Smooth muscle cell (in vitro differentiated cells): Measurements from ENCODE around the gene ARHGEF3. TPM values are rescaled to one million over a fixed set of nuclear protein-coding genes. Genes with fewer than 3 reads are reported as not detected.
"Not testable (repeated sequence)": the region's sequence is repeated elsewhere in the genome, so short reads cannot be mapped to it uniquely, and the experiment has no call there.

ENCODE experiments used
- DNase-seq: peaks from one replicate; lab custom pipeline; 2025; ENCODE audit not compliant: unreplicated experiment; lab: John Stamatoyannopoulos, UW
- H2AFZ ChIP-seq: fragments of 200-600 bp; sonication (generic); 2 replicates; pipeline ENCODE4 v1.6.0; 2016; ENCODE audit warnings: antibody characterized with exemption, low read depth, mild to moderate bottlenecking
- H3F3A ChIP-seq: fragments of 200-600 bp; sonication (generic); 2 replicates; pipeline ENCODE4 v1.6.0; 2017; ENCODE audit warnings: antibody characterized with exemption, low read depth
- H3K27ac ChIP-seq: fragments of 200-600 bp; sonication (generic); 2 replicates; pipeline ENCODE4 v1.5.1; 2016; ENCODE audit warnings: low read depth, mild to moderate bottlenecking
- H3K27me3 ChIP-seq: fragments of 200-600 bp; sonication (generic); 2 replicates; pipeline ENCODE4 v1.6.1; 2016; ENCODE audit warnings: low read depth, mild to moderate bottlenecking
- H3K36me3 ChIP-seq: fragments of 200-600 bp; sonication (generic); 2 replicates; pipeline ENCODE4 v1.5.1; 2016; ENCODE audit warnings: low read depth
- H3K4me1 ChIP-seq: fragments of 200-600 bp; sonication (generic); 2 replicates; pipeline ENCODE4 v1.5.1; 2016; ENCODE audit warnings: low read depth
- H3K4me2 ChIP-seq: fragments of 200-600 bp; sonication (generic); 2 replicates; pipeline ENCODE4 v1.6.0; 2016; ENCODE audit warnings: mild to moderate bottlenecking
- H3K4me3 ChIP-seq: fragments of 200-600 bp; sonication (generic); 2 replicates; pipeline ENCODE4 v1.5.1; 2016; ENCODE audit warnings: mild to moderate bottlenecking
- H3K79me2 ChIP-seq: fragments of 200-600 bp; sonication (generic); 2 replicates; pipeline ENCODE4 v1.6.0; 2016; ENCODE audit warnings: low read depth, mild to moderate bottlenecking
- H3K9ac ChIP-seq: fragments of 200-600 bp; sonication (generic); 2 replicates; pipeline ENCODE4 v1.6.0; 2016; ENCODE audit warnings: low read depth
- H3K9me3 ChIP-seq: fragments of 200-600 bp; sonication (generic); replicated peaks from 2 replicates; pipeline ENCODE4 v1.5.1; 2016; ENCODE audit warnings: low read depth
- H4K20me1 ChIP-seq: fragments of 200-600 bp; sonication (generic); 2 replicates; pipeline ENCODE4 v1.6.0; 2016; ENCODE audit warnings: low read depth
- WGBS: methylation state at CpG from one replicate; pipeline ENCODE4 v1.1.7; 2016; ENCODE audit warnings: low lambda C conversion rate; 5-methylcytosine and 5-hydroxymethylcytosine counted together
- polyA plus RNA-seq: library from polyadenylated mRNA; unstranded; fragments of >200 nt; fragmentation: Nextera tagmentation; extraction: Ambion mirVana; gene quantifications from 2 replicates; pipeline ENCODE4 v1.2.1, GENCODE V29; 2016
- total RNA-seq: library from RNA; depleted of rRNA; stranded (reverse); fragments of >200 nt; gene quantifications from 2 replicates; pipeline ENCODE4 v1.2.3, GENCODE V29; 2014
- TF ChIP-seq, protein P1 (sequence below): fragments of 200-600 bp; sonication (generic); IDR thresholded peaks from 2 replicates; pipeline ENCODE4 v1.5.1; 2017; ENCODE audit warnings: borderline replicate concordance, mild to moderate bottlenecking, antibody characterized with exemption; ENCODE audit not compliant: insufficient read depth, poor library complexity, severe bottlenecking

The ARHGEF3 gene
- total and polyA plus RNA-seq, 2 experiments from 2014 or later, result 131 to 137 TPM

DNA sequence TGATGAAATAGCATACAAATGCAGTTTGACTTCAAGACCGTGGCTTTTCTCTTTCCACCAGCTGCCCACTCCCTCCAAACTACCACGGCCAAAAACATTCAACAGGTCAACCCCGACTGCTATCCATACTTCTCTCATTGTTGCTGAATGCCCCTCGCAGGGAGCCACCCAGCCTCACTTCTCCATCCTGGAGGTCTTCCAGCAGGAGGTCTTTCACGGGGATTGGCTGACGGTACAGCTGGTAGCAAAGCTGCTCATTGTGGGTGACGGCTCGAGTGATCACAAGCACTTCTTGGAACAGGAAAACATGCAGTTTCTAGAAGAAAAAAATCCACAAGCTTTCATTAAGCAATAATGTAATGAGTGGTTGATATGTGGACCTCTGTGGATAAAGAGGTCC lies 69.6 kb downstream of the ARHGEF3 start:
- no peak overlapping the region for H3K4me2 ChIP-seq
- TF ChIP-seq, protein P1, sequence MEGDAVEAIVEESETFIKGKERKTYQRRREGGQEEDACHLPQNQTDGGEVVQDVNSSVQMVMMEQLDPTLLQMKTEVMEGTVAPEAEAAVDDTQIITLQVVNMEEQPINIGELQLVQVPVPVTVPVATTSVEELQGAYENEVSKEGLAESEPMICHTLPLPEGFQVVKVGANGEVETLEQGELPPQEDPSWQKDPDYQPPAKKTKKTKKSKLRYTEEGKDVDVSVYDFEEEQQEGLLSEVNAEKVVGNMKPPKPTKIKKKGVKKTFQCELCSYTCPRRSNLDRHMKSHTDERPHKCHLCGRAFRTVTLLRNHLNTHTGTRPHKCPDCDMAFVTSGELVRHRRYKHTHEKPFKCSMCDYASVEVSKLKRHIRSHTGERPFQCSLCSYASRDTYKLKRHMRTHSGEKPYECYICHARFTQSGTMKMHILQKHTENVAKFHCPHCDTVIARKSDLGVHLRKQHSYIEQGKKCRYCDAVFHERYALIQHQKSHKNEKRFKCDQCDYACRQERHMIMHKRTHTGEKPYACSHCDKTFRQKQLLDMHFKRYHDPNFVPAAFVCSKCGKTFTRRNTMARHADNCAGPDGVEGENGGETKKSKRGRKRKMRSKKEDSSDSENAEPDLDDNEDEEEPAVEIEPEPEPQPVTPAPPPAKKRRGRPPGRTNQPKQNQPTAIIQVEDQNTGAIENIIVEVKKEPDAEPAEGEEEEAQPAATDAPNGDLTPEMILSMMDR, result no peak
- no peak overlapping the region for H2AFZ ChIP-seq
- H3K9ac ChIP-seq, result no peak overlapping the region
- H3K27me3 ChIP-seq, result no peaks in the 10 kb centered on the region
- peaks cover 50% of the 10 kb centered on the region for H3K36me3 ChIP-seq
- peaks cover 4% of the 10 kb centered on the region for H3K4me1 ChIP-seq
- H3K9me3 ChIP-seq, result no peaks in the 10 kb centered on the region
- peaks cover 95% of the 10 kb centered on the region for H4K20me1 ChIP-seq
- 95% methylated on average over 8 of the region's 8 CpGs for WGBS
- no peak for DNase-seq
- H3K27ac ChIP-seq, result no peak overlapping the region
- H3K4me3 ChIP-seq, result no peak overlapping the region
- peaks cover 47% of the 10 kb centered on the region for H3F3A ChIP-seq
- H3K79me2 ChIP-seq, result peaks cover 25% of the 10 kb centered on the region

DNA sequence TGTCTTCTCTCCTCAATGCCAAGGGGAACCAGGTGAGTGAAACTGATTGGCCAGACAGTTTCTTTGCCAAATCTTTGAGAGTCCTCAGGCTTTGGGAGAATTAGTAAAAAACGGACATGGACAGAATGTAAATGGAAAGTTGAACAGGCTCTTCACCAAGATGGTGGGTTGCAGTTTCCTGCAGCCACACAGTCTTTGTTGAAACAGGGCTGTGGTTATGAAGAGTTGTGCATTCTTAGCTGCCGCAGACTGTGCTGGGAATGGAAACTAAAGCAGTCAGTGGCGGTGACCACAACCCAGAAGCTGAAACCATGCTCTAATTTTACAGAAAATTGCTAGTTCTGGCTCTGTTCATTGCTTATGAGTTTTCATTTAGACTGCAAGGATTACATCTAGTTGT lies 76.6 kb downstream of the ARHGEF3 start:
- no peaks in the 10 kb centered on the region for H3K27me3 ChIP-seq
- H3K4me3 ChIP-seq, result no peak overlapping the region
- peak overlapping the region; percentile 25 for H3K27ac ChIP-seq
- no peak overlapping the region for H2AFZ ChIP-seq
- TF ChIP-seq, protein P1, result no peak
- H3K4me2 ChIP-seq, result no peak overlapping the region
- peaks cover 4% of the 10 kb centered on the region for H3K4me1 ChIP-seq
- no peaks in the 10 kb centered on the region for H3K79me2 ChIP-seq
- H4K20me1 ChIP-seq, result peaks cover 30% of the 10 kb centered on the region
- WGBS, result 78% methylated on average over 3 of the region's 3 CpGs
- no peak overlapping the region for H3K9ac ChIP-seq
- no peak for DNase-seq
- no peaks in the 10 kb centered on the region for H3K9me3 ChIP-seq
- peaks cover 25% of the 10 kb centered on the region for H3K36me3 ChIP-seq
- H3F3A ChIP-seq, result peaks cover 55% of the 10 kb centered on the region

DNA sequence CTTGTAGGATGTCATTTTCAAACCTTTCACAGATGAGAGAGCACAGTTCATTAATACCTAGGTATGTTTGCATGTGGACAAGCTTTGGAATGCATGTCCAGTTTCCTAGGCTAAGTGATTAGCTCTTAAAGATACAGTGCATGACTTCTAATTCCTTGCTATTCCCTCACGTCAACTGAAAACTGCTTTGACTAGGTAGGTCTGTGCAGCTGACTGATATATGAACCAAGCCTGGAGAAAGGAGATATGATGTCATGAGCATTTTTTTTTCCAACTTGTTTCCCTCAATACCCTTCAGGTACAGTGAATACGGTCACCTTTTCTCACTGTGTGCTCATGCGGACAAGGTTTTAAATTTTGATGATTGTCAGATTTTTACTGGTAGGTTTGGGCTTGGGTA lies 77.1 kb downstream of the ARHGEF3 start:
- peak overlapping the region; percentile 25 for H3K27ac ChIP-seq
- peaks cover 4% of the 10 kb centered on the region for H3K4me1 ChIP-seq
- TF ChIP-seq, protein P1, result no peak
- H3K27me3 ChIP-seq, result no peaks in the 10 kb centered on the region
- 91% methylated on average over 3 of the region's 3 CpGs for whole genome bisulfite sequencing
- H3K36me3 ChIP-seq, result peaks cover 25% of the 10 kb centered on the region
- no peaks in the 10 kb centered on the region for H3K9me3 ChIP-seq
- H2AFZ ChIP-seq, result no peak overlapping the region
- H4K20me1 ChIP-seq, result peaks cover 25% of the 10 kb centered on the region
- H3K4me3 ChIP-seq, result no peak overlapping the region
- H3F3A ChIP-seq, result peaks cover 57% of the 10 kb centered on the region
- DNase-seq, result no peak
- no peak overlapping the region for H3K4me2 ChIP-seq
- no peak overlapping the region for H3K9ac ChIP-seq
- H3K79me2 ChIP-seq, result no peaks in the 10 kb centered on the region

DNA sequence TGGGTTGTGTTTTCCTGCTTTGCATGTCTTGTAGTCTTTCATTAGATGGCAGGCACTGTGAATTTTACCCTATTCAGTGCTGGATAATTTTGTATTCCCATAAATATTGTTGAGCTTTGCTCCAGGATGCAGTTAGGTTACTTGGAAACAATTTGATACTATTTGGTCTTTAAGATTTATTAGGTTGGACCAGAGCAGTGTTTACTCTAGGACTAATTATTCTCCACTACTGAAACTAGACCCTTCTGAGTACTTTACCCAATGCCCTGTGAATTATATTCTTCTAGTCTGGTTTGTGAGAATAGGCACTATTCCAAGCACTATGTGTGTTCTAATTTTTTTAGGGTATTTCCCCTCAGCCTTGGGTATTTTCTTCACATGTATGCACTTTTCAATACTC lies 80.9 kb downstream of the ARHGEF3 start:
- no peaks in the 10 kb centered on the region for H3K4me1 ChIP-seq
- no peak overlapping the region for H3K4me2 ChIP-seq
- no peaks in the 10 kb centered on the region for H3K79me2 ChIP-seq
- H3K9ac ChIP-seq, result no peak overlapping the region
- peaks cover 29% of the 10 kb centered on the region for H3F3A ChIP-seq
- H3K27me3 ChIP-seq, result no peaks in the 10 kb centered on the region
- H4K20me1 ChIP-seq, result no peaks in the 10 kb centered on the region
- H3K27ac ChIP-seq, result no peak overlapping the region
- H3K9me3 ChIP-seq, result no peaks in the 10 kb centered on the region
- no peaks in the 10 kb centered on the region for H3K36me3 ChIP-seq
- TF ChIP-seq, protein P1, result no peak
- H2AFZ ChIP-seq, result no peak overlapping the region
- DNase-seq, result no peak
- H3K4me3 ChIP-seq, result no peak overlapping the region

DNA sequence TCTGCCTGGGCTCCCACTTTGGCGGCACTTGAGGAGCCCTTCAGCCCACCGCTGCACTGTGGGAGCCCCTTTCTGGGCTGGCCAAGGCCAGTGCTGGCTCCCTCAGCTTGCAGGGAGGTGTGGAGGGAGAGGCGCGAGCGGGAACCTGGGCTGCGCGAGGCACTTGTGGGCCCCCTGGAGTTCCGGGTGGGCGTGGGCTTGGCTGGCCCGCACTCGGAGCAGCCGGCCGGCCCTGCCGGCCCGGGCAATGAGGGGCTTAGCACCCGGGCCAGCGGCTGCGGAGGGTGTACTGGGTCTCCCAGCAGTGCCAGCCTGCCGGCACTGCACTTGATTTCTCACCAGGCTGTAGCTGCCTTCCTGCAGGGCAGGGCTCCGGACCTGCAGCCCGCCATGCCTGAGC lies 82.9 kb downstream of the ARHGEF3 start:
- H3K4me3 ChIP-seq, H4K20me1 ChIP-seq, H3K79me2 ChIP-seq, H3K27ac ChIP-seq, H2AFZ ChIP-seq, H3K9me3 ChIP-seq, H3K36me3 ChIP-seq, H3K9ac ChIP-seq, H3K4me1 ChIP-seq, DNase-seq, H3K4me2 ChIP-seq, H3K27me3 ChIP-seq: not testable (repeated sequence)
- WGBS, result 97% methylated on average over 15 of the region's 21 CpGs
- H3F3A ChIP-seq, result peaks cover 14% of the 10 kb centered on the region
